ENCODE measurements around the gene PDZRN4. TPM values are rescaled to one million over a fixed set of nuclear protein-coding genes. Genes with fewer than 3 reads are reported as not detected.

PDZRN4 gene
- total and polyA plus RNA-seq, 2 donors (not counting 3 experiments of a cell fraction or from before 2014, with no cell fraction given) = not detected

DNA sequence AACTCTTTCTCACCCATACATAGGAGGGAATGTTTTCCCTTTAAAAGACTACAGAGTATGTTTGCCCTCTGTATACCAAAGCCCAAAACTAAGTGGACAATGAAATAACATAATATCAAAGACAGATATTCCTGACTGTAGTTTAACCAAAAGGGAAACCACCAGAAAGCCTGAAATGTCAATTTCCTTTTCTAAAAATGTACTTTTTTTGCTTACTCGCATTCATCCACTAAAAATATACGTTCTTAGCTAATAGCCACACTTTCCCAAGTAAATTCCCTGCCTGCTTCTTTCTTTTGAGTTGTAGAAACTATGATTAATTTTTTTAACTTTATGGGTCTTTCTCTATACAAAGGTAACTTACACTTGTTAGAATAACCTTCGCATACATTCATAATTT lies 280.2 kb downstream of the PDZRN4 start:
- Histone ChIP-seq H3K4me3 (replicated peaks in 1 of 3; ENCODE audit: insufficient read depth in 1 of 3, low read depth in 1 of 3, low read length in 3 of 3) (no peak overlapping the region), H4K20me1 (replicated peaks; ENCODE audit: control insufficient read depth, extremely low read depth, insufficient read depth, low read length) (no peaks in the 10 kb centered on the region), H3K9ac (replicated peaks; ENCODE audit: extremely low read depth, insufficient read depth, low read length) (no peak overlapping the region), H3K9me1 (replicated peaks; ENCODE audit: control insufficient read depth, extremely low read depth, insufficient read depth, low read length) (no peaks in the 10 kb centered on the region), H3K27ac (ENCODE audit: insufficient read depth, low read depth, low read length) (no peak overlapping the region), H2AFZ (ENCODE audit: low read depth, low read length) (no peak overlapping the region), H3K36me3 (ENCODE audit: control insufficient read depth in 2 of 2, extremely low read depth in 1 of 2, insufficient read depth in 2 of 2, low read length in 2 of 2) (no peaks in the 10 kb centered on the region), H3K27me3 (ENCODE audit: control insufficient read depth in 2 of 2, insufficient read depth in 2 of 2, low read length in 2 of 2) (no peaks in the 10 kb centered on the region), H3K9me3 (replicated peaks; ENCODE audit: control insufficient read depth, insufficient read depth, low read length) (no peaks in the 10 kb centered on the region), H3K4me1 (ENCODE audit: control insufficient read depth, extremely low read depth, insufficient read depth, low read length) (peaks cover 10% of the 10 kb centered on the region), H3K79me2 (ENCODE audit: control insufficient read depth, insufficient read depth, low read length) (no peaks in the 10 kb centered on the region), H3K4me2 (ENCODE audit: insufficient read depth, low read length) (no peak overlapping the region)
- FAIRE-seq = no peak
- ChIA-PET POLR2A (no interaction called here), CTCF (interaction anchor here (0.8 to 1.7 kb wide), 2 partner anchors 17 to 28 kb away, joined by 3 read pairs; no protein-coding TSS in a partner anchor)
- BruUV-seq (replicated peaks) = no TSS peak
- TF ChIP-seq EZH2 (IDR thresholded peaks at IDR 0.05; ENCODE audit: borderline replicate concordance, low read depth, low read length, severe bottlenecking) (no peak), POLR2A (IDR thresholded peaks at IDR 0.05; ENCODE audit: low read depth, low read length) (no peak), GATA2 (IDR thresholded peaks at IDR 0.05; ENCODE audit: insufficient read depth, insufficient read length, low read depth, low read length) (no peak), JUN (IDR thresholded peaks at IDR 0.05; ENCODE audit: borderline replicate concordance, insufficient read depth, insufficient read length, low read depth) (no peak), FOS (IDR thresholded peaks at IDR 0.05; ENCODE audit: borderline replicate concordance, insufficient read depth, low read length) (no peak), MYC (IDR thresholded peaks at IDR 0.05; ENCODE audit: low read depth, low read length) (no peak), POLR2AphosphoS5 (IDR thresholded peaks at IDR 0.05; ENCODE audit: insufficient read depth, low read depth, low read length) (no peak)
- TF ChIP-seq, protein P1, sequence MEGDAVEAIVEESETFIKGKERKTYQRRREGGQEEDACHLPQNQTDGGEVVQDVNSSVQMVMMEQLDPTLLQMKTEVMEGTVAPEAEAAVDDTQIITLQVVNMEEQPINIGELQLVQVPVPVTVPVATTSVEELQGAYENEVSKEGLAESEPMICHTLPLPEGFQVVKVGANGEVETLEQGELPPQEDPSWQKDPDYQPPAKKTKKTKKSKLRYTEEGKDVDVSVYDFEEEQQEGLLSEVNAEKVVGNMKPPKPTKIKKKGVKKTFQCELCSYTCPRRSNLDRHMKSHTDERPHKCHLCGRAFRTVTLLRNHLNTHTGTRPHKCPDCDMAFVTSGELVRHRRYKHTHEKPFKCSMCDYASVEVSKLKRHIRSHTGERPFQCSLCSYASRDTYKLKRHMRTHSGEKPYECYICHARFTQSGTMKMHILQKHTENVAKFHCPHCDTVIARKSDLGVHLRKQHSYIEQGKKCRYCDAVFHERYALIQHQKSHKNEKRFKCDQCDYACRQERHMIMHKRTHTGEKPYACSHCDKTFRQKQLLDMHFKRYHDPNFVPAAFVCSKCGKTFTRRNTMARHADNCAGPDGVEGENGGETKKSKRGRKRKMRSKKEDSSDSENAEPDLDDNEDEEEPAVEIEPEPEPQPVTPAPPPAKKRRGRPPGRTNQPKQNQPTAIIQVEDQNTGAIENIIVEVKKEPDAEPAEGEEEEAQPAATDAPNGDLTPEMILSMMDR (IDR thresholded peaks at IDR 0.05; ENCODE audit: extremely low read depth in 1 of 2, insufficient read depth in 1 of 2, low read depth in 1 of 2, low read length in 2 of 2) = no peak
- TF ChIP-seq, protein P2, sequence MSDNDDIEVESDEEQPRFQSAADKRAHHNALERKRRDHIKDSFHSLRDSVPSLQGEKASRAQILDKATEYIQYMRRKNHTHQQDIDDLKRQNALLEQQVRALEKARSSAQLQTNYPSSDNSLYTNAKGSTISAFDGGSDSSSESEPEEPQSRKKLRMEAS (IDR thresholded peaks at IDR 0.05; ENCODE audit: insufficient read depth, insufficient read length) = no peak
- intact Hi-C loops (cut with micrococcal nuclease) (no loop called here), dilution Hi-C loops (cut with MboI; ENCODE audit: extremely low pct_ligation_motif_present, low sequenced_read_pairs) (no loop called here)
- no peak for DNase-seq (ENCODE audit: low read depth, low spot score)
